Measurements from ENCODE around the gene SPACDR. TPM values are rescaled to one million over a fixed set of nuclear protein-coding genes. Genes with fewer than 3 reads are reported as not detected.
"Not testable (repeated sequence)": the region's sequence is repeated elsewhere in the genome, so short reads cannot be mapped to it uniquely, and the experiment has no call there.

SPACDR gene
- total RNA-seq = 1 to 10 TPM; 2.7 to 3.6 TPM

GRCh38 chr7:100464210-100464660, at the start of gene SPACDR:
Gene SPACDR, minus strand, starts transcription at chr7:100464260. Its CDS starts 235 bp downstream, at chr7:100464025.
- ChIA-PET POLR2A (interaction anchor here (1.0 kb wide), 1 partner anchor 10 kb away, joined by 3 read pairs; no protein-coding TSS in a partner anchor), CTCF (interaction anchor here (1.0 to 2.2 kb wide), 2 partner anchors 13 to 96 kb away, joined by 3 to 7 read pairs; no protein-coding TSS in a partner anchor)
- Mint-ChIP-seq H3K27me3 (ENCODE audit: low read depth) (no peaks in the 10 kb centered on the region), H3K4me3 (no peak within 1 kb of the TSS), H3K36me3 (ENCODE audit: low read depth) (peaks cover 32% of the 10 kb centered on the region), H3K27ac (no peak within 1 kb of the TSS), H3K4me1 (ENCODE audit: low read depth) (peaks cover 2% of the 10 kb centered on the region), H3K9me3 (ENCODE audit: insufficient read depth) (no peaks in the 10 kb centered on the region)
- DNase-seq (no peak), ATAC-seq (no peak)

GRCh38 chr7:100513212-100513810, 49.3 kb upstream of the SPACDR start:
- no peaks in the 10 kb centered on the region for H3K36me3 Mint-ChIP-seq (ENCODE audit: low read depth)
- peaks cover 7% of the 10 kb centered on the region for H3K27me3 Mint-ChIP-seq (ENCODE audit: low read depth)
- CTCF ChIA-PET = no interaction called here
- POLR2A ChIA-PET = no interaction called here
- ATAC-seq (no peak), DNase-seq (no peak)
- no peaks in the 10 kb centered on the region for H3K9me3 Mint-ChIP-seq (ENCODE audit: insufficient read depth)
- H3K27ac Mint-ChIP-seq = no peak overlapping the region
- H3K4me1 Mint-ChIP-seq (ENCODE audit: low read depth) = peaks cover 26% of the 10 kb centered on the region
- no peak overlapping the region for H3K4me3 Mint-ChIP-seq

- CTCF ChIA-PET = interaction anchor here (1.5 kb wide), 1 partner anchor 17 kb away, joined by 3 read pairs; no protein-coding TSS in a partner anchor
- DNase-seq = no peak
- no peaks in the 10 kb centered on the region for H3K36me3 Mint-ChIP-seq (ENCODE audit: low read depth)
- no peak overlapping the region for H3K4me3 Mint-ChIP-seq
- POLR2A ChIA-PET = no interaction called here
- peaks cover 8% of the 10 kb centered on the region for H3K4me1 Mint-ChIP-seq (ENCODE audit: low read depth)
- no peaks in the 10 kb centered on the region for H3K9me3 Mint-ChIP-seq (ENCODE audit: insufficient read depth)
- ATAC-seq = no peak
- no peak overlapping the region for H3K27ac Mint-ChIP-seq
- H3K27me3 Mint-ChIP-seq (ENCODE audit: low read depth) = peaks cover 13% of the 10 kb centered on the region
These were observed 46.6 kb upstream of the SPACDR start for GRCh38 chr7:100510437-100511239.

- Mint-ChIP-seq H3K9me3 (ENCODE audit: insufficient read depth) (no peaks in the 10 kb centered on the region), H3K27ac (peak overlapping the region; percentile 20), H3K36me3 (ENCODE audit: low read depth) (no peaks in the 10 kb centered on the region), H3K27me3 (ENCODE audit: low read depth) (peaks cover 13% of the 10 kb centered on the region), H3K4me1 (ENCODE audit: low read depth) (no peaks in the 10 kb centered on the region), H3K4me3 (no peak overlapping the region)
- ChIA-PET POLR2A (no interaction called here), CTCF (interaction anchor here (1.0 kb wide), 1 partner anchor 27 kb away, joined by 3 read pairs; no protein-coding TSS in a partner anchor)
- DNase-seq = no peak
- no peak for ATAC-seq
These were observed 45.2 kb upstream of the SPACDR start for GRCh38 chr7:100509231-100509630.

GRCh38 chr7:100506356-100506923, 42.4 kb upstream of the SPACDR start:
- CTCF ChIA-PET = interaction anchor here (0.8 to 2.4 kb wide), 4 partner anchors 13 to 185 kb away, joined by 3 to 9 read pairs (median 4); no protein-coding TSS in a partner anchor
- DNase-seq = no peak
- H3K4me3 Mint-ChIP-seq = no peak overlapping the region
- H3K27me3 Mint-ChIP-seq (ENCODE audit: low read depth) = peaks cover 13% of the 10 kb centered on the region
- H3K27ac Mint-ChIP-seq = no peak overlapping the region
- POLR2A ChIA-PET = no interaction called here
- ATAC-seq = no peak
- H3K9me3 Mint-ChIP-seq (ENCODE audit: insufficient read depth) = no peaks in the 10 kb centered on the region
- no peaks in the 10 kb centered on the region for H3K36me3 Mint-ChIP-seq (ENCODE audit: low read depth)
- H3K4me1 Mint-ChIP-seq (ENCODE audit: low read depth) = no peaks in the 10 kb centered on the region

- ATAC-seq = no peak
- POLR2A ChIA-PET = no interaction called here
- H3K4me3 Mint-ChIP-seq = no peak overlapping the region
- DNase-seq = no peak
- H3K27me3 Mint-ChIP-seq (ENCODE audit: low read depth) = peaks cover 9% of the 10 kb centered on the region
- no peaks in the 10 kb centered on the region for H3K9me3 Mint-ChIP-seq (ENCODE audit: insufficient read depth)
- no peaks in the 10 kb centered on the region for H3K4me1 Mint-ChIP-seq (ENCODE audit: low read depth)
- H3K36me3 Mint-ChIP-seq (ENCODE audit: low read depth) = no peaks in the 10 kb centered on the region
- no peak overlapping the region for H3K27ac Mint-ChIP-seq
- CTCF ChIA-PET = interaction anchor here (0.9 to 2.4 kb wide), 3 partner anchors 22 to 55 kb away, joined by 3 to 9 read pairs (median 6); no protein-coding TSS in a partner anchor
These were observed 41.0 kb upstream of the SPACDR start for GRCh38 chr7:100504887-100505611.

- H3K27ac Mint-ChIP-seq; H3K4me3 Mint-ChIP-seq; ATAC-seq; H3K36me3 Mint-ChIP-seq (ENCODE audit: low read depth); H3K9me3 Mint-ChIP-seq (ENCODE audit: insufficient read depth); H3K27me3 Mint-ChIP-seq (ENCODE audit: low read depth); POLR2A ChIA-PET; H3K4me1 Mint-ChIP-seq (ENCODE audit: low read depth); DNase-seq: not testable (repeated sequence)
- CTCF ChIA-PET = interaction anchor here (0.9 kb wide), 1 partner anchor 52 kb away, joined by 3 read pairs; no protein-coding TSS in a partner anchor
These were observed 40.0 kb upstream of the SPACDR start for GRCh38 chr7:100504031-100504430.

- H3K4me3 Mint-ChIP-seq; H3K9me3 Mint-ChIP-seq (ENCODE audit: insufficient read depth); CTCF ChIA-PET; H3K27ac Mint-ChIP-seq; H3K27me3 Mint-ChIP-seq (ENCODE audit: low read depth); DNase-seq; POLR2A ChIA-PET; H3K36me3 Mint-ChIP-seq (ENCODE audit: low read depth); ATAC-seq; H3K4me1 Mint-ChIP-seq (ENCODE audit: low read depth): not testable (repeated sequence)
These were observed 36.7 kb upstream of the SPACDR start for GRCh38 chr7:100500743-100501142.

GRCh38 chr7:100496509-100496908, 32.4 kb upstream of the SPACDR start:
- ChIA-PET CTCF (interaction anchor here (0.9 to 1.5 kb wide), 3 partner anchors 14 to 230 kb away, joined by 3 to 9 read pairs (median 4); no protein-coding TSS in a partner anchor), POLR2A (interaction anchor here (0.6 kb wide), 1 partner anchor 90 kb away, joined by 3 read pairs; the partner anchor contains the start of gene FBXO24)
- DNase-seq = no peak
- peaks cover 14% of the 10 kb centered on the region for H3K4me1 Mint-ChIP-seq (ENCODE audit: low read depth)
- ATAC-seq = no peak
- H3K27ac Mint-ChIP-seq = no peak overlapping the region
- no peaks in the 10 kb centered on the region for H3K36me3 Mint-ChIP-seq (ENCODE audit: low read depth)
- no peak overlapping the region for H3K4me3 Mint-ChIP-seq
- H3K9me3 Mint-ChIP-seq (ENCODE audit: insufficient read depth) = no peaks in the 10 kb centered on the region
- peaks cover 9% of the 10 kb centered on the region for H3K27me3 Mint-ChIP-seq (ENCODE audit: low read depth)

GRCh38 chr7:100493476-100494264, 29.6 kb upstream of the SPACDR start:
- ATAC-seq (peak; percentile 84), DNase-seq (peak; percentile 73)
- peak overlapping the region; percentile 43 for H3K27ac Mint-ChIP-seq
- H3K4me1 Mint-ChIP-seq (ENCODE audit: low read depth) = peaks cover 14% of the 10 kb centered on the region
- peaks cover 9% of the 10 kb centered on the region for H3K27me3 Mint-ChIP-seq (ENCODE audit: low read depth)
- CTCF ChIA-PET = interaction anchor here (0.8 to 3.6 kb wide), 7 partner anchors 11 to 212 kb away, joined by 3 to 19 read pairs (median 4); partner anchors contain the start of gene POP7
- H3K4me3 Mint-ChIP-seq = peak overlapping the region; percentile 48
- no peaks in the 10 kb centered on the region for H3K9me3 Mint-ChIP-seq (ENCODE audit: insufficient read depth)
- no peaks in the 10 kb centered on the region for H3K36me3 Mint-ChIP-seq (ENCODE audit: low read depth)
- POLR2A ChIA-PET = interaction anchor here (0.6 kb wide), 1 partner anchor 67 kb away, joined by 4 read pairs; no protein-coding TSS in a partner anchor

All from activated CD8-positive, alpha-beta T cell treated with anti-CD3 and anti-CD28 coated beads, Interleukin-2, amount 10 ng/mL, durations not matched to agents 7 days and 5 days (primary cell).